Psoas muscle (tissue), 8 donors: ENCODE results near the gene DDX49. TPM values are rescaled to one million over a fixed set of nuclear protein-coding genes. Genes with fewer than 3 reads are reported as not detected.

Experiments
- ATAC-seq, 4 donors: fragments of 200-7000 bp; cut with Tn5 transposase; one replicate each; pipeline ENCODE4 v1.9.1; 2020; ENCODE audit warnings: moderate library complexity in 3 of 4, mild to moderate bottlenecking in 2 of 4
- DNase-seq, 2 donors: peaks; one replicate each; pipeline ENCODE4 v3.0.0-alpha.2; 2020
- H3K27ac ChIP-seq: fragments of 200-600 bp; one replicate; pipeline ENCODE4 v1.8.0; 2022
- H3K27me3 ChIP-seq, 3 donors: fragments of 200-600 bp in 1 of 3; one replicate each; pipeline versions ENCODE4 v1.6.1 to v1.8.0; 2013 to 2022; ENCODE audit warnings: low read length in 2 of 3, mild to moderate bottlenecking in 2 of 3, moderate library complexity in 1 of 3; ENCODE audit not compliant: insufficient read depth in 3 of 3
- H3K36me3 ChIP-seq, 2 donors: fragments of 200-600 bp in 1 of 2; one replicate each; pipeline versions ENCODE4 v1.6.1 to v1.8.0; 2013 to 2022; ENCODE audit warnings: low read depth in 1 of 2, mild to moderate bottlenecking in 1 of 2, moderate library complexity in 1 of 2; ENCODE audit not compliant: insufficient read depth in 1 of 2
- H3K4me1 ChIP-seq: fragments of 200-600 bp; one replicate; pipeline ENCODE4 v1.8.0; 2022
- H3K4me3 ChIP-seq: fragments of 200-600 bp; one replicate; pipeline ENCODE4 v1.8.0; 2022; ENCODE audit warnings: mild to moderate bottlenecking
- H3K9me3 ChIP-seq: fragments of 200-600 bp; one replicate; pipeline ENCODE4 v1.8.0; 2022
- CTCF ChIP-seq: fragments of 200-600 bp; IDR thresholded peaks from one replicate; pipeline ENCODE4 v1.8.0; 2022; ENCODE audit warnings: antibody characterized with exemption
- WGBS, 3 donors: extraction: QIAGEN DNeasy Blood & Tissue Kit; methylation state at CpG; one replicate each; pipeline versions ENCODE4 v1.1.6 to v1.1.7; 2013; 5-methylcytosine and 5-hydroxymethylcytosine counted together
- intact Hi-C, 2 donors: fragments of 100-400 bp; cut with DNase I; formaldehyde crosslinking; loops; one replicate each; pipeline versions ENCODE4 v1.11.0 to v1.14.2; 2022
- polyA plus RNA-seq, 3 donors: library from polyadenylated mRNA; stranded (reverse); fragments of 200-250 nt; gene quantifications; one replicate each; pipeline ENCODE4 v1.2.3, GENCODE V29; 2013
- total RNA-seq, 4 donors: library from RNA; stranded (reverse); fragmentation: NEBNext Ultra II Directional in 2 of 4; extraction: Animal tissue kit (Norgen Biotek cat#: 25700) in 2 of 4; gene quantifications; one replicate each; pipeline versions ENCODE4 v1.2.1 to v1.2.4, GENCODE V29; 2021 to 2023
- donor health status: healthy with polysubstance abuse.
- donor health status: DM: no; HTN: no; CAD: no; lungs with moderate emphysema.
- donor health status: Bipolar disorder and iron deficiency.
- donor health status: healthy.
- donor health status: DM: yes; HTN: yes; CAD: no.
- donor health status: DM: no; HTN: no; CAD: no.
- donor health status: DM: no; HTN: no; CAD: no.
- donor health status: DM: yes; HTN: yes; CAD: no.

The DDX49 gene
- total and polyA plus RNA-seq, 7 donors = 27.2 to 73.1 (median 35.3) TPM

- no peak for TF ChIP-seq CTCF
- Histone ChIP-seq H3K27me3 (peaks cover 0 to 7% (median 0%) of the 10 kb centered on the region in 3 donors), H3K4me3 (no peak overlapping the region), H3K9me3 (no peaks in the 10 kb centered on the region), H3K27ac (peak overlapping the region; percentile 34), H3K36me3 (no peaks in the 10 kb centered on the region), H3K4me1 (no peaks in the 10 kb centered on the region)
- DNase-seq = peak; percentile 77 to 83
- intact Hi-C loops = no loop called here
- 7 to 20% (median 9%) methylated on average over 11 of the region's 11 CpGs for whole genome bisulfite sequencing, 3 donors
- peak; percentile 75 to 91 (median 84) for ATAC-seq
Measured at GRCh38 chr19:18967358-18968146, 48.0 kb downstream of the DDX49 start.

- peak overlapping the region; percentile 6 for H3K27ac ChIP-seq
- 61 to 69% (median 64%) methylated on average over 13 of the region's 13 CpGs for WGBS, 3 donors
- ATAC-seq = no peak
- no peak for DNase-seq
- TF ChIP-seq CTCF = no peak
- H3K4me1 ChIP-seq = no peaks in the 10 kb centered on the region
- no peaks in the 10 kb centered on the region for H3K36me3 ChIP-seq
- no peaks in the 10 kb centered on the region for H3K27me3 ChIP-seq
- no peak overlapping the region for H3K4me3 ChIP-seq
- intact Hi-C loops = no loop called here
- no peaks in the 10 kb centered on the region for H3K9me3 ChIP-seq
Measured at GRCh38 chr19:18969931-18970659, 50.6 kb downstream of the DDX49 start.

DNA sequence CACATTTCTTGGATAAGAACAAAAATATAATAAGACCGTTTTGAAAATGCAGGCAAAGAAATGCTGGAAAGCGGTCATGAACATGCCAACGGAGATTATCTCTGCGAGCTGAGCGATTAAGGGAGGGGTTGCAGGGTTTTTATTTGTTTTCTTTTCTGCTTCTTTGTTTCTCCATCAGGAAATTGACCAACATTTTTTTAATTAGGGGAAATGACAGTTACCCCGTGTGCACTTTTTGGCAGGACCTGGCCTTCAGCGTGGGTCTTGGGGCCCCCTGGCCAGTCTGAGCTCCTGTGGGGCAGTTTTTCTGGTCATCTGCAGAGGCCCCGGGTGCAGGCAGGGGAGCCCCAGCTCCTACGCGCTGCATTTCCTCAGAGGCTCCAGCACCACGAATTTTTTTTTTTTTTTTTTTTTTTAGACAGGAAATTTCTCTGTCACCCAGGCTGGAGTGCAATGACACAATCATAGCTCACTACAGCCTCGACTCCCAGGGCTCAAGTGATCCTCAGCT is 52.8 kb downstream of the DDX49 start:
- H3K27ac ChIP-seq = peak overlapping the region; percentile 50
- intact Hi-C loops = no loop called here
- no peak for DNase-seq
- no peak for ATAC-seq
- no peaks in the 10 kb centered on the region for H3K27me3 ChIP-seq
- H3K9me3 ChIP-seq = no peaks in the 10 kb centered on the region
- WGBS, 3 donors = 29 to 40% (median 34%) methylated on average over 12 of the region's 12 CpGs
- H3K36me3 ChIP-seq = no peaks in the 10 kb centered on the region
- no peak for TF ChIP-seq CTCF
- no peaks in the 10 kb centered on the region for H3K4me1 ChIP-seq
- no peak overlapping the region for H3K4me3 ChIP-seq

- no peak for TF ChIP-seq CTCF
Measured at GRCh38 chr19:18972851-18973250, 53.3 kb downstream of the DDX49 start.

More at GRCh38 chr19:18972851-18973250, 53.3 kb downstream of the DDX49 start:
- no peak for DNase-seq
- Histone ChIP-seq H3K9me3 (no peaks in the 10 kb centered on the region), H3K36me3 (no peaks in the 10 kb centered on the region), H3K27ac (peak overlapping the region; percentile 50), H3K4me1 (no peaks in the 10 kb centered on the region), H3K4me3 (no peak overlapping the region), H3K27me3 (no peaks in the 10 kb centered on the region)
- WGBS, 3 donors = 75 to 80% (median 77%) methylated on average over 5 of the region's 5 CpGs
- no peak for ATAC-seq
- intact Hi-C loops = no loop called here
